PFSK-1 (cell line): ENCODE measurements around the gene TMEM138.

Experiments used
- FOXP2 ChIP-seq: optimal IDR thresholded peaks from 2 replicates; pipeline ENCODE3; 2011; ENCODE audit warnings: borderline replicate concordance, control low read depth, inconsistent platforms; ENCODE audit not compliant: insufficient read depth; ENCODE audit errors: extremely low read length, extremely low read depth
- POLR2AphosphoS5 ChIP-seq: IDR thresholded peaks from 2 replicates; pipeline ENCODE4 v1.6.1; 2012; ENCODE audit warnings: low read depth, mild to moderate bottlenecking, control low read depth, low read length, moderate library complexity
- REST ChIP-seq, 2 experiments: IDR thresholded peaks; 2 replicates each; pipeline versions ENCODE4 v1.6.1 to v1.8.0; 2011 to 2012; ENCODE audit warnings: low read depth in 2 of 2, low read length in 2 of 2, control low read depth in 1 of 2, inconsistent platforms in 1 of 2, mild to moderate bottlenecking in 1 of 2, moderate library complexity in 1 of 2; ENCODE audit not compliant: insufficient read depth in 1 of 2
- SIN3A ChIP-seq: IDR thresholded peaks from 2 replicates; pipeline ENCODE4 v1.6.1; 2012; ENCODE audit warnings: mild to moderate bottlenecking, low read length, moderate library complexity, borderline replicate concordance; ENCODE audit not compliant: insufficient read depth
- TAF1 ChIP-seq: IDR thresholded peaks from 2 replicates; pipeline ENCODE4 v1.6.1; 2012; ENCODE audit warnings: low read length, control low read depth, borderline replicate concordance; ENCODE audit not compliant: insufficient read depth

TMEM138 gene

GRCh38 chr11:61406067-61406466 lies 43.9 kb downstream of the TMEM138 start:
- no peak for TF ChIP-seq REST (IDR thresholded peaks at IDR 0.05; ENCODE audit: insufficient read depth in 1 of 2, low read depth in 2 of 2, low read length in 2 of 2)
- TF ChIP-seq TAF1: no peak
- TF ChIP-seq FOXP2: no peak
- TF ChIP-seq SIN3A: no peak
- TF ChIP-seq POLR2AphosphoS5: no peak

- TF ChIP-seq FOXP2 (no peak), POLR2AphosphoS5 (no peak), SIN3A (no peak), REST (IDR thresholded peaks at IDR 0.05; ENCODE audit: insufficient read depth in 1 of 2, low read depth in 2 of 2, low read length in 2 of 2) (no peak), TAF1 (no peak)
Observed at GRCh38 chr11:61406991-61407728, 45.0 kb downstream of the TMEM138 start.

GRCh38 chr11:61411589-61411988 lies 49.4 kb downstream of the TMEM138 start:
- TF ChIP-seq FOXP2 (no peak), REST (IDR thresholded peaks at IDR 0.05; ENCODE audit: insufficient read depth in 1 of 2, low read depth in 2 of 2, low read length in 2 of 2) (no peak), SIN3A (no peak), POLR2AphosphoS5 (no peak), TAF1 (no peak)

- TF ChIP-seq POLR2AphosphoS5 (no peak), SIN3A (no peak), REST (IDR thresholded peaks at IDR 0.05; ENCODE audit: insufficient read depth in 1 of 2, low read depth in 2 of 2, low read length in 2 of 2) (no peak), TAF1 (no peak), FOXP2 (no peak)
Observed at GRCh38 chr11:61413496-61413895, 51.3 kb downstream of the TMEM138 start.

- TF ChIP-seq FOXP2 (no peak), TAF1 (no peak), POLR2AphosphoS5 (no peak), REST (IDR thresholded peaks at IDR 0.05; ENCODE audit: insufficient read depth in 1 of 2, low read depth in 2 of 2, low read length in 2 of 2) (no peak), SIN3A (no peak)
Observed at GRCh38 chr11:61414547-61414946, 52.4 kb downstream of the TMEM138 start.
